RWPE2 (cell line): Measurements from ENCODE around the gene NEK6.
A peak's percentile ranks its signal among the peaks of the same experiment; 100 is the strongest.

ENCODE experiments used
- ATAC-seq: fragments of 200-7000 bp; cut with Tn5 transposase; 3 replicates; pipeline ENCODE4 v1.9.1; 2021; ENCODE audit warnings: low read depth
- DNase-seq: peaks from one replicate; pipeline ENCODE4 v3.0.0-alpha.2; 2020; ENCODE audit warnings: low spot score
- H3K27ac ChIP-seq: fragments of 450-650 bp; 2 replicates; pipeline ENCODE4 v1.5.1; 2017; ENCODE audit warnings: mild to moderate bottlenecking; ENCODE audit not compliant: poor library complexity, severe bottlenecking
- H3K27me3 ChIP-seq: fragments of 250-450 bp; sonication (Bioruptor Pico); 2 replicates; pipeline ENCODE4 v1.5.1; 2021; ENCODE audit warnings: mild to moderate bottlenecking, moderate library complexity; ENCODE audit not compliant: insufficient read depth, poor library complexity, severe bottlenecking
- H3K36me3 ChIP-seq: fragments of 250-450 bp; sonication (Bioruptor Pico); 2 replicates; pipeline ENCODE4 v1.5.1; 2020; ENCODE audit warnings: low read depth, mild to moderate bottlenecking, moderate library complexity
- H3K4me1 ChIP-seq: fragments of 250-450 bp; sonication (Bioruptor Pico); 2 replicates; pipeline ENCODE4 v1.5.1; 2021; ENCODE audit warnings: mild to moderate bottlenecking, moderate library complexity; ENCODE audit not compliant: insufficient read depth, poor library complexity, severe bottlenecking
- H3K4me3 ChIP-seq: fragments of 250-450 bp; sonication (Bioruptor Pico); 2 replicates; pipeline ENCODE4 v1.5.1; 2021; ENCODE audit warnings: mild to moderate bottlenecking, moderate library complexity; ENCODE audit not compliant: severe bottlenecking
- H3K9me3 ChIP-seq: fragments of 250-450 bp; sonication (Bioruptor Pico); 2 replicates; pipeline ENCODE4 v1.5.1; 2021; ENCODE audit warnings: mild to moderate bottlenecking, moderate library complexity; ENCODE audit not compliant: severe bottlenecking
- CTCF ChIP-seq: fragments of 450-650 bp; IDR thresholded peaks from one replicate; pipeline ENCODE4 v1.5.1; 2017; ENCODE audit warnings: mild to moderate bottlenecking, moderate library complexity; ENCODE audit not compliant: poor library complexity, severe bottlenecking

Gene NEK6

DNA sequence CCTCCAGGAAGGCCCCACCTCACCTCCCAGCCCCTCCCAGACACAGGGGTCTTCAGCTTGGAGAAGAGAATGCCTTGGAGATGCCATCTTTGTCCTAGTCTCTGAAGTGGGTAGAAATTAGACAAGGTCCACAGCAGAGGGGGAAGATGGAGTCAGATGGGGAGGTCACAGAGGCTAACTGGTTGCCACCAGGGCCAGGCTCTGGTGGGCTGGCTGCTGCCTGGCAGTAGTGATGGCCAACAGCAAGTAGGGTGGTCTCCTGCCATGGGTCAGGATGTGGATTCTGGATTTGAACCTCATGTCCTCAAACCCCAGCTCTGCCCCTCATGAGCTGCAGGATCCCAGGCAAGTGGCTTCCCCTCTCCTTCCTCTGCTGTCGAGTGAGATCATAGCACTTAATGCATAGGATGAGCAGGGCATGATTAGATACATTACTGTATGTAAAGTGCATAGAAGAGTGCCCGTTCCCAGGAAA is 38.7 kb upstream of the NEK6 start:
- Histone ChIP-seq H3K4me3 (no peak overlapping the region), H3K36me3 (no peaks in the 10 kb centered on the region), H3K27me3 (no peaks in the 10 kb centered on the region), H3K9me3 (no peaks in the 10 kb centered on the region), H3K4me1 (no peaks in the 10 kb centered on the region), H3K27ac (no peak overlapping the region)
- DNase-seq (peak; percentile 6), ATAC-seq (no peak)
- no peak for TF ChIP-seq CTCF

DNA sequence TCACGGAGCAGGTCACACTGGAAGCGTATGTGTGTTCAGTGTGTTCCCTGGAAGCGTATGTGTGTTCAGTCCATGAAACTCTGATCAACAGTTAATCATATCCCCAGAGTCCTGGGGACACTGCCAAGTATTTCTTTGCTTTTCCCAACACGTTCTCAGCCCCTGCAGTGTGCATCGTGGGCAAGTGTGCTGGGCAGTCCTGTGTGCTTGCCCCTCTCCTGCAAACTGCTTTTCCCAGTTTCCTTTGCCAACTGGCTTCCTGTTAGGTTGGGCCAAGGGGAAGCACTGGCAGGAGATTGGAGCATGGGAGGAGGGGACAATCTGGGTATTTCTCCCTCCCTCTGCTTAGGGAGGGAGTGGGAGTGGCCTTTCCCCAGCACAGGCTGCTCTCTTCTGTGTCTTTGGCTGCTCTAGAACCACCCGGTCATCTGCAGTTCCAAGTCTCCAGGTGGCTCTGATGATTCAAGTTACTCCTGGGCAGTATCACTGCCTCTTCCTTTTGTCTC is 36.8 kb upstream of the NEK6 start:
- no peak overlapping the region for H3K27ac ChIP-seq
- no peaks in the 10 kb centered on the region for H3K4me1 ChIP-seq
- DNase-seq (no peak), ATAC-seq (peak; percentile 56)
- H3K36me3 ChIP-seq, result no peaks in the 10 kb centered on the region
- no peak overlapping the region for H3K4me3 ChIP-seq
- no peaks in the 10 kb centered on the region for H3K27me3 ChIP-seq
- H3K9me3 ChIP-seq, result no peaks in the 10 kb centered on the region
- no peak for TF ChIP-seq CTCF

DNA sequence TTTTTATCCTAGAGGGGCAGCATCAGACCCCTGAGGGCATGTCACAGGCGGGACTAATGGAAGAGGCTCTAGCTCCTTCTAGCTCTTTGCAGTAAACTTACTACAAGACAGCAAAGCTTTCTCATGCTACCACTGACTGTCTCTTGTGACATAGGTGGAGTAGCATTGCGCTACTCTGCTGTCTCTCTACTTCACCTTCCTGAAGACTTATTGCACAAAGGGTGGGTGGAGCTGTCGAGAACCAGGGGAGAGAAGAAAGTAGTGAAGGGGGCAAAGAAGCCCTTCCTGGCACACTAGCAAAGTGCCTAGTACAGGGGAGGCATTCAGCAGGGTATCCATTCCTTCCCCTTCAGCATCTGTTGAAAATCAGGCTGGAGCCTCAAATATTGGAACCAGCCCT is 36.1 kb upstream of the NEK6 start:
- no peak overlapping the region for H3K27ac ChIP-seq
- no peaks in the 10 kb centered on the region for H3K9me3 ChIP-seq
- H3K4me3 ChIP-seq, result no peak overlapping the region
- H3K36me3 ChIP-seq, result no peaks in the 10 kb centered on the region
- DNase-seq (no peak), ATAC-seq (no peak)
- no peaks in the 10 kb centered on the region for H3K4me1 ChIP-seq
- peaks cover 2% of the 10 kb centered on the region for H3K27me3 ChIP-seq
- no peak for TF ChIP-seq CTCF

DNA sequence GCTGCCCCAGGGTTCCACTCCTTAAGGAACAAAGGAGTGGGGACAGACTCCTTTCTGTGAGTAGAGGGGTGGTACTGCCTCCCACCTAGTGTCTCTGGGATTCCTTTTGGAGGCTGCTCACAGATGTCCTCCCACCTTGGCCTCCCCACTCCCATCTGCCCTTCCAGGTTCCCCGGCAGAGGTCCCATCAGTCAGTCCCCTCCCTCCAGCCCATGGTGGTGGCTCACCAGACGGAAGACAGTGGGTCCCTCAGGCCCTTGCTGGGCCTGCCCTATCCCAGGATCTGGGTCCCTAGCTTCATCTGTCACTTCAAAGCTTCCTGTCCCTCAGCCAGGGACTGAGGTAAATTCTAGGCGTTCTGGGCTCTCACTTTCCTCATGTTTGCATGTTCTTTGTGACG is 35.6 kb upstream of the NEK6 start:
- H3K27ac ChIP-seq, result no peak overlapping the region
- no peaks in the 10 kb centered on the region for H3K4me1 ChIP-seq
- H3K4me3 ChIP-seq, result no peak overlapping the region
- no peak for ATAC-seq
- no peak for TF ChIP-seq CTCF
- no peak for DNase-seq
- H3K9me3 ChIP-seq, result no peaks in the 10 kb centered on the region
- H3K36me3 ChIP-seq, result no peaks in the 10 kb centered on the region
- H3K27me3 ChIP-seq, result peaks cover 2% of the 10 kb centered on the region

GRCh38 chr9:124222918-124223720 is 34.6 kb upstream of the NEK6 start:
- Histone ChIP-seq H3K27ac (no peak overlapping the region), H3K9me3 (no peaks in the 10 kb centered on the region), H3K4me1 (no peaks in the 10 kb centered on the region), H3K27me3 (peaks cover 2% of the 10 kb centered on the region), H3K36me3 (no peaks in the 10 kb centered on the region), H3K4me3 (no peak overlapping the region)
- ATAC-seq (peak; percentile 42; the same call in 2 of the 3 replicates), DNase-seq (no peak)
- no peak for TF ChIP-seq CTCF
